ENCODE data around the gene FUT7. TPM values are rescaled to one million over a fixed set of nuclear protein-coding genes. Genes with fewer than 3 reads are reported as not detected.

The FUT7 gene
- total and polyA plus RNA-seq, 8 donors: 0.08 to 2.9 (median 0.11) TPM; not detected in 3

DNA sequence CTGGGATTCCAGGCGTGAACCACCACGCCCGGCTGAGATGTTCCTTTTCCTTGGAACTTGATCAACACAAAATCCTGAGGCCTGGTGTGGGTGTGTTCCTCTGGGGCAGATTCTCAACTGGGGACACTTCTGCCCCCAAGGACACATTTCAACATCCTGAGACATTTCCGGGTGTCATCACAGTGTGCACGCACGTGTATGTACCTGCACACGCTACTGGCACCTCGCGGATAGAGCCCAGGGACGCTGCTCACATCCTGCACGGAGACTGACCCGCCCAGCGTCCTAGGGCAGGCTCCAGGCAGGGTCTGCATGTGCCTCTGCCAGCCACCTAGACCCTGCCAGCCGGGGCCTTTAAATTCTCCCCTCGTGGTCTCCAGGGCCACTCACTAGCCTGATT, 30.5 kb upstream of the FUT7 start:
- Histone ChIP-seq H3K4me1 (peaks cover 0 to 7% of the 10 kb centered on the region in 2 donors), H3K27ac (no peak overlapping the region), H3K9me3 (no peaks in the 10 kb centered on the region), H3K4me3 (no peak overlapping the region), H3K36me3 (no peaks in the 10 kb centered on the region), H3K27me3 (no peaks in the 10 kb centered on the region)
- DNase-seq: no peak
- no peak for ATAC-seq
- TF ChIP-seq, protein P1, sequence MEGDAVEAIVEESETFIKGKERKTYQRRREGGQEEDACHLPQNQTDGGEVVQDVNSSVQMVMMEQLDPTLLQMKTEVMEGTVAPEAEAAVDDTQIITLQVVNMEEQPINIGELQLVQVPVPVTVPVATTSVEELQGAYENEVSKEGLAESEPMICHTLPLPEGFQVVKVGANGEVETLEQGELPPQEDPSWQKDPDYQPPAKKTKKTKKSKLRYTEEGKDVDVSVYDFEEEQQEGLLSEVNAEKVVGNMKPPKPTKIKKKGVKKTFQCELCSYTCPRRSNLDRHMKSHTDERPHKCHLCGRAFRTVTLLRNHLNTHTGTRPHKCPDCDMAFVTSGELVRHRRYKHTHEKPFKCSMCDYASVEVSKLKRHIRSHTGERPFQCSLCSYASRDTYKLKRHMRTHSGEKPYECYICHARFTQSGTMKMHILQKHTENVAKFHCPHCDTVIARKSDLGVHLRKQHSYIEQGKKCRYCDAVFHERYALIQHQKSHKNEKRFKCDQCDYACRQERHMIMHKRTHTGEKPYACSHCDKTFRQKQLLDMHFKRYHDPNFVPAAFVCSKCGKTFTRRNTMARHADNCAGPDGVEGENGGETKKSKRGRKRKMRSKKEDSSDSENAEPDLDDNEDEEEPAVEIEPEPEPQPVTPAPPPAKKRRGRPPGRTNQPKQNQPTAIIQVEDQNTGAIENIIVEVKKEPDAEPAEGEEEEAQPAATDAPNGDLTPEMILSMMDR (IDR thresholded peaks at IDR 0.05): no peak
- intact Hi-C loops (cut with DNase I): loop anchor here in 1 of 2 donors (10.0 kb wide), 1 partner anchor 278 kb away; no protein-coding TSS in a partner anchor

DNA sequence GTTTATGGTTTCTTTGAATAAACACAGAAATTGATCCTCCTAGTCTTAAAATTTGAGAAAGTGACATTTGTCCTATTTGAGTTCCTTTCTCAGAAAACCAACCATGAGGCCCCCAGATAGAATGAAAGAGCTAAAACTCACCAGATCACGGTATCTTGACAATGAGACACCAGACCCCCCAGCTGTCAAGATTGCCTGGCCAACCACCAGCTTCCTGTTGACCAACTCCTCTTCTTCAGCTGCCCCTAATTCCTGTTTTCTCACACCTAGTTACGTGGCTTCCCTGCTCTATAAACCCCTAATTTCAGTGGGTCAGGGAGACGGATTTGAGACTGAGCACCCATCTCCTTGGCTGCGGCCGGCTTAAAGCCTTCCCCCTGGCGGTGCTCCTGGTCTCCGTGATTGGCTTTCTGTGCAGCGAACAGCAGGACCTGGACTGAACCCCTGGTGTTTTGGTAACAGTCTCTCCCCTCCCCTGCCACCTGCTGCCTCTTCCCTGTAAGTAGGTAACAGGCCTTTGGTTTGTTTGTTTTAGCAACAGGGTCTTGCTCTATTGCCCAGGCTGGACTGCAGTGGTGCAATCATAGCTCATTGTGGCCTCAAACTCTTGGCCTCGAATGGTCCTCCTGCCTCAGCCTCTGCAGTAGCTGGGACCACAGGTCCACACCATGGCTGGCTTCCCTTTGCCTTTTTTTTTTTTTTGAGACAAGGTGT, 26.8 kb upstream of the FUT7 start:
- Histone ChIP-seq H3K27ac (no peak overlapping the region), H3K4me3 (no peak overlapping the region), H3K27me3 (peaks cover 1 to 22% of the 10 kb centered on the region in 2 donors), H3K9me3 (no peaks in the 10 kb centered on the region), H3K4me1 (peaks cover 6 to 25% of the 10 kb centered on the region in 2 donors), H3K36me3 (no peaks in the 10 kb centered on the region)
- ATAC-seq (no peak), DNase-seq (no peak)
- TF ChIP-seq, protein P1 (IDR thresholded peaks at IDR 0.05): no peak
- intact Hi-C loops (cut with DNase I): no loop called here

DNA sequence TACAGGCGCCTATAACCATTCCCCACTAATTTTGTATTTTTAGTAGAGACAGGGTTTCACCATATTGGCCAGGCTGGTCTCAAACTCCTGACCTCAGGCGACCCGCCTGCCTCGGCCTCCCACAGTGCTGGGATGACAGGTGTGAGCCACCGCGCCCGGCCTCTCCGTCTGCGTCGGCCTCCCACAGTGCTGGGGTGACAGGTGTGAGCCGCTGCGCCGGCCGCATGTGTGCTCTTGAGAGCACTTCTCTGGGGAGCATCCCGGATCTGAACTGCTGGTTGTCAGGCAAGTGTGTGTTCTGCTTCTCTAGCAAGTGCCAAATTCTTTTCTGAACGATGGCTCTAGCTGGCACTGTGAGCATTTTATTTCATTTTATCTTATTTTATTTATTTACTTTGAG, 25.7 kb upstream of the FUT7 start:
- ATAC-seq: no peak
- no peak overlapping the region for H3K27ac ChIP-seq
- H3K27me3 ChIP-seq: peaks cover 13 to 34% of the 10 kb centered on the region in 2 donors
- no peak overlapping the region for H3K4me3 ChIP-seq
- TF ChIP-seq, protein P1 (IDR thresholded peaks at IDR 0.05): no peak
- intact Hi-C loops (cut with DNase I): no loop called here
- H3K9me3 ChIP-seq: no peaks in the 10 kb centered on the region
- H3K4me1 ChIP-seq: peaks cover 9 to 35% of the 10 kb centered on the region in 2 donors
- no peak for DNase-seq
- H3K36me3 ChIP-seq: no peaks in the 10 kb centered on the region

DNA sequence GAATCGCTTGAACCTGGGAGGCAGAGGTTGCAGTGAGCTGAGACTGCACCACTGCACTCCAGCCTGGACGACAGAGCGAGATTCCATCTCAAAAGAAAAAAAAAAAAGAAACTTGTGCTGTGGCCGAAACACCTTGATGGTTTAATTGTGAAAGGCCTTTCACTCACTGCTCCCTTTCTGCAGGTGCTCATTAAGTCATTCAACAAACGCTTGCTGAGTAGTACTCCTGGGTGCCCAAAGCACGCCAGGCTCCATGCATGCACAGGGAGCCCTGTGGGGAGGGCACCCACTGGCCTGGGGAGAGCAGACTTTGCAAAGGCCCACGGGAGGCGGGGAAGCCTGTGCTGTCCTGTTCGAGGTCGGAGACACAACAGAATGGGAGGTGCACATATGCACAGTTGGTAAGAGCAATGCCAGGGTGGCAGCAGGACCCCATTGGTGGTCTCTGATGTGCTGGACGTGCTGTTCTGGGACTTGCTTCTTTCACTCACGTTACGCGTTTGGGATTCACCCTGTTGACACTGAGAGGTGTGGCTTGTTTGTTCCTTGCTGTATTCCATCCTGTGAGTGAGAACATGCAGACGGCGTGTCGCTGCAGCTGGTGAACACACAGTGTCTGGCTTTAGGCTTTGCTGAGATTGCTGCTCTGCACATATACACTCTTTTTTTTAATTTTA, 25.0 kb upstream of the FUT7 start:
- H3K36me3 ChIP-seq: no peaks in the 10 kb centered on the region
- TF ChIP-seq, protein P1 (IDR thresholded peaks at IDR 0.05): no peak
- H3K27ac ChIP-seq: no peak overlapping the region
- no peaks in the 10 kb centered on the region for H3K9me3 ChIP-seq
- DNase-seq: peak in 2 of 4 donors; percentile 51 to 70
- H3K27me3 ChIP-seq: peaks cover 15 to 40% of the 10 kb centered on the region in 2 donors
- H3K4me3 ChIP-seq: no peak overlapping the region
- no peak for ATAC-seq
- intact Hi-C loops (cut with DNase I): no loop called here
- peaks cover 9 to 38% of the 10 kb centered on the region in 2 donors for H3K4me1 ChIP-seq

Measured in left lung (tissue), 10 donors.